ENCODE measurements around the gene EFNA4.

The EFNA4 gene

DNA sequence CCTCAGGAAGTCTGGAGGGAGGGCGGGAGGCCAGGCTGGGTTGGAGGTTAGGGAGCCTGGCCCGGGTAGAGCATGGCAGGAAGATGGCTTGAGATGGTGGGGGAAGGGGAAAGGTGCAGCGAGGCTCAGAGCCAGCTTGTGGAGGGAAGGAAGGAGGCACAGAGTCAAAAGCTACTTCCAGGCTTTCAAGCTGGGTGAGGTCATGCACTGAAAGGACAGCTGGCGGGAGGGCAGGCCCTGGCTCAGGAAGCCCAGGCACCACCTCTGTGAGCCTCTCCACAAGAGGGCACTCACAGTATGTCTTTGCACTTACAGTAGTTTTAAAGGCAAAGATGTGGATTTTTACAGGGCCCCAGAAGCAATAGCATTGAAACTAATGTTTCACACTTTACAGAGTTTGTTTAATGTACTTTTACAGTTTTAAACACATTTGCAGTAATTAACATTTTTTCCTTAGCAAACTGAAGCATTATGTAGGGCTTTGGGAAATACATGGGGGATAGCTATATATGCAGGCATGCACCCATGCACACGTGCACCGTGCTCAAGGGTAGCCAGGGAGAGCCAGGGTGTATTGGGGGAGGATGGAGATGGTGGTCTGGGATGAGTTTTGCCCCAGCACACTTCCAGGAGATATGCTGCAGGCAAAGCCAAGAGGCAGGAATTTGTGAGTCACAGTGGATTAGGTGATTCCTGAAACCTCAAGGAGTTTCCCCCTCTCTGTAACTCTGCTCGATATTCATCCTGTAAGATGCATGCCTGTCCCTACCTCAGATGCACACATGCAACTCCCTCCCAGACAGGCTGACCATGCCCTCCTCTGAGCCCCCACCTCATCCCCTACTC is 18.5 kb upstream of the EFNA4 start:
- TF ChIP-seq FOXM1 (IDR thresholded peaks at IDR 0.05; ENCODE audit: borderline replicate concordance) (no peak), ARNT (IDR thresholded peaks at IDR 0.05) (no peak), ELF4 (IDR thresholded peaks at IDR 0.05) (no peak), SUZ12 (IDR thresholded peaks at IDR 0.05) (no peak), ZNF384 (IDR thresholded peaks at IDR 0.05) (no peak), SP1 (IDR thresholded peaks at IDR 0.05) (no peak), LEF1 (IDR thresholded peaks at IDR 0.05; ENCODE audit: borderline replicate concordance) (no peak), L3MBTL2 (conservative IDR thresholded peaks at IDR 0.05) (no peak), HDGF (IDR thresholded peaks at IDR 0.05; ENCODE audit: borderline replicate concordance) (no peak), FOXA1 (IDR thresholded peaks at IDR 0.05) (no peak), CTBP1 (IDR thresholded peaks at IDR 0.05; ENCODE audit: borderline replicate concordance) (no peak), FOXK2 (IDR thresholded peaks at IDR 0.05) (no peak), NFRKB (IDR thresholded peaks at IDR 0.05) (no peak), TARDBP (IDR thresholded peaks at IDR 0.05) (no peak), BHLHE40 (IDR thresholded peaks at IDR 0.05; ENCODE audit: borderline replicate concordance) (no peak), PKNOX1 (IDR thresholded peaks at IDR 0.05) (no peak)
- ChIA-PET POLR2A (interaction anchor here (1.0 to 2.3 kb wide), 7 partner anchors 9 to 128 kb away, joined by 3 to 7 read pairs (median 3); partner anchors contain the start of genes KRTCAP2 and PYGO2), CTCF (interaction anchor here (0.6 to 6.5 kb wide), 11 partner anchors 9 to 375 kb away, joined by 3 to 33 read pairs (median 5); no protein-coding TSS in a partner anchor)
- DNase-seq (ENCODE audit: extremely low spot score) = peak; percentile 82

DNA sequence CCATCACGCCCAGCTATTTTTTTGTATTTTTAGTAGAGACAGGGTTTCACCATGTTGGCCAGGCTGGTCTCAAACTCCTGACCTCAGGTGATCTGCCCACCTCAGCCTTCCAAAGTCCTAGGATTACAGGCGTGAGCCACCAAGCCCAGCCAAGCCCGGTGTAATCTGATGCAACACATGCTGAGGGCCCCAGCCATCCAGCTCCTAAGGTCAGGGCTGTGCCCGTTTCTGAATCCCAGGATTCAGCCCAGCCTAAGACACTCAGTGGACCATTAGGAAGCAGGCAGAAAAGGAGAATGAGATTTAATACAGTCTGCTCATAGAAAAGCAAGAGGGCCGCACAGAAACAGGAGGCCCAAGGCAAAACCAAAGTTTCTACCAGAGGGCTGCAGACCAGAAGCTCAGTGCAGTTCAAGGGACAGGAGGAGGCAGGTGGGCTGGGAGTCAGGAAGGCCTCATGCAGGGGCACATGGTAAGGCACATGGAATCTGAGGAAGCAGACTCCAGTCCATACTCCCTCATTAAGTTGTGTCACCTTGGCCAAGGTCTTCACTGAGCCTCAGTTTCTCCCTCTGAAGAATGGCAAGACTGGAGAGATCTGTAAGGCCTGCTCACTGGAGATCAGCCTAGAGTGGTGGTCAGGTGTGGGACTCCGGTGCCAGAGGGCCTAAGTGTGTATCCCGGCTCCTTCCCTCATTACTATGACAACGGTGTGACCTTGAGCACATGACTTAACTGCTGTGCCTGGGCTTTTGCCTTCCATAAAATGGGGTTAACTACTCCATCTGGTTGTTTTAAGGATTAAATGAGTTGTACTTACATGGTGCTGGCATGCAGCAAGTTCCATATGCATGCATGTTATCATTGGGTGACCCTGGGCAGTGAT is 14.8 kb upstream of the EFNA4 start:
- no peak for TF ChIP-seq HDGF (IDR thresholded peaks at IDR 0.05; ENCODE audit: borderline replicate concordance)
- no peak for TF ChIP-seq FOXK2 (IDR thresholded peaks at IDR 0.05)
- no peak for TF ChIP-seq L3MBTL2 (conservative IDR thresholded peaks at IDR 0.05)
- no peak for TF ChIP-seq ZNF384 (IDR thresholded peaks at IDR 0.05)
- no peak for TF ChIP-seq BHLHE40 (IDR thresholded peaks at IDR 0.05; ENCODE audit: borderline replicate concordance)
- CTCF ChIA-PET = interaction anchor here (0.5 to 6.5 kb wide), 7 partner anchors 10 to 408 kb away, joined by 3 to 33 read pairs (median 4); partner anchors contain the start of genes PBXIP1 and PYGO2
- POLR2A ChIA-PET = interaction anchor here (0.6 to 1.2 kb wide), 2 partner anchors 38 to 49 kb away, joined by 3 to 4 read pairs; no protein-coding TSS in a partner anchor
- DNase-seq (ENCODE audit: extremely low spot score) = no peak

- CTCF ChIA-PET = interaction anchor here (0.5 to 1.4 kb wide), 9 partner anchors 9 to 409 kb away, joined by 3 to 9 read pairs (median 3); partner anchors contain the start of gene PBXIP1
- DNase-seq (ENCODE audit: extremely low spot score) = no peak
- POLR2A ChIA-PET = interaction anchor here (0.6 to 2.4 kb wide), 10 partner anchors 9 to 144 kb away, joined by 3 to 11 read pairs (median 5); partner anchors contain the start of genes KRTCAP2 and TRIM46
- TF ChIP-seq ARNT (IDR thresholded peaks at IDR 0.05) = no peak
- no peak for TF ChIP-seq TARDBP (IDR thresholded peaks at IDR 0.05)
- peak; percentile 35; the same call in 1 of the 2 replicates for TF ChIP-seq PKNOX1 (IDR thresholded peaks at IDR 0.05)
- no peak for TF ChIP-seq ELF4 (IDR thresholded peaks at IDR 0.05)
- TF ChIP-seq FOXM1 (IDR thresholded peaks at IDR 0.05; ENCODE audit: borderline replicate concordance) = no peak
Observed at GRCh38 chr1:155049651-155050559, 13.6 kb upstream of the EFNA4 start.

DNA sequence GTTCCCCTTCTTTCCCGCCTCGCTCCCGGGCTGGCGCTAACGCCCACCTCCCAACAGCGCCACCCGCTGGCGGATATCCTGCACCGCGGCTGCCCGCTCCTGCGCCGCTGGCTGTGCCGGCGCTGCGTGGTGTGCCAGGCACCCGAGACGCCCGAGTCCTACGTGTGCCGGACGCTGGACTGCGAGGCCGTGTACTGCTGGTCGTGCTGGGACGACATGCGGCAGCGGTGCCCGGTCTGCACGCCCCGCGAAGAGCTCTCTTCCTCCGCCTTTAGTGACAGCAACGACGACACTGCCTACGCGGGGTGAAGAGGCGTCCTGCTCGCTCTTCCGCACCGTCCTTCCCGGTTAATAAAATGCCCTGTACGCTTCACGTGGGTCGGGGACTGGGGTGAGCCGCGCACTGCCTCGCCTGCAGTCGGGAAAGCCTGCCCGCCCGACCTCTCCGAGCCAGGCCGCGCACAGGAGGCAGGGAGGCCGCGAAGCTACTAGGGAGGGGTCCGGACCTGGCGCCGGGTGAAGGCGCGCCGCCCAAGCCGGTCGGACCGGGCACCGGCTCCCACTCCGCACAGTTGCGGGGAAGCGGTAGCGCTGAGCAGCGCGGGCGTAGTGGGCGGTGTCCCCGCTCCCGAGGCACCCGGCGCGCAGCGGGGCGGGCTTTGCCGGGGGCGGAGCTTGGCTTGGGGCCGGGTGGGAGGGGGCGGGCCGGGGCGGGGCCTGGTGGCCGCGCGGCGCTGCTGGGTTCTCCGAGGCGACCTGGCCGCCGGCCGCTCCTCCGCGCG is 12.8 kb upstream of the EFNA4 start, which contains the start of gene ADAM15:
ADAM15 (plus strand) TSS at position 757 of the 782 bp plus-strand sequence. CDS start 71 bp downstream, outside the sequence.
- ChIA-PET POLR2A (interaction anchor here (0.6 to 2.4 kb wide), 30 partner anchors 9 to 491 kb away, joined by 3 to 11 read pairs (median 4); partner anchors contain the start of genes CKS1B, FLAD1, KRTCAP2 and PBXIP1), CTCF (interaction anchor here (0.6 to 1.4 kb wide), 12 partner anchors 9 to 144 kb away, joined by 3 to 9 read pairs (median 3); partner anchors contain the start of genes EFNA3 and KRTCAP2)
- peak; percentile 64; the same call in 1 of the 2 replicates for TF ChIP-seq CTBP1 (IDR thresholded peaks at IDR 0.05; ENCODE audit: borderline replicate concordance)
- no peak for TF ChIP-seq FOXA1 (IDR thresholded peaks at IDR 0.05)
- peak; percentile 92 for TF ChIP-seq L3MBTL2 (conservative IDR thresholded peaks at IDR 0.05)
- peak; percentile 98 for DNase-seq (ENCODE audit: extremely low spot score)

GRCh38 chr1:155051342-155051776 is 12.2 kb upstream of the EFNA4 start:
- ChIA-PET CTCF (interaction anchor here (0.6 to 1.4 kb wide), 11 partner anchors 8 to 143 kb away, joined by 3 to 9 read pairs (median 3); partner anchors contain the start of genes EFNA3 and KRTCAP2), POLR2A (interaction anchor here (0.6 to 2.4 kb wide), 29 partner anchors 8 to 491 kb away, joined by 3 to 11 read pairs (median 4); partner anchors contain the start of genes CKS1B, FLAD1, KRTCAP2 and PBXIP1)
- no peak for DNase-seq (ENCODE audit: extremely low spot score)
- TF ChIP-seq FOXM1 (IDR thresholded peaks at IDR 0.05; ENCODE audit: borderline replicate concordance) (no peak), HDGF (IDR thresholded peaks at IDR 0.05; ENCODE audit: borderline replicate concordance) (no peak), LEF1 (IDR thresholded peaks at IDR 0.05; ENCODE audit: borderline replicate concordance) (no peak), SP1 (IDR thresholded peaks at IDR 0.05) (no peak), ZNF384 (IDR thresholded peaks at IDR 0.05) (no peak), FOXA1 (IDR thresholded peaks at IDR 0.05) (no peak), CTBP1 (IDR thresholded peaks at IDR 0.05; ENCODE audit: borderline replicate concordance) (no peak), BHLHE40 (IDR thresholded peaks at IDR 0.05; ENCODE audit: borderline replicate concordance) (no peak), NFRKB (IDR thresholded peaks at IDR 0.05) (no peak)

Measured in HEK293T (cell line).